Measurements from ENCODE around the gene KCNJ10.
A peak's percentile ranks its signal among the peaks of the same experiment; 100 is the strongest.

Gene KCNJ10

DNA sequence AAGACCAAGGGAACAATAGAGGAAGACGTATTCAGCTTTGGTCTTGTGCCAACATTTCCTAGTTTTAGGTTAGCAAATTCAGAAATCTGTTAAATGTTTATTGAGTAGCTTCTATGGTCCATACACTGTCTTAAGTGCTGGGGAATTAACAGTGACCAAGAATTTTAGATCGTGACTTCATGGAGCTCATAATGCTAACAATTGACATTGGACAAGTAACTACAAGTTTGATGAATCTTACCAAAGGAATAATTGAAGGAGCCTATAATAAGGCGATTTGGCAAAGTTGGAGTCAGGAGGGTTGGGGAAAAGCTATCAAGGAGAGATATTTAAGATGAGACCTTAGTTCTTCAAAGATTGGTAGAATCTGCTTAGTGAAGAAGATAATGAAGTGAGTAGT, 114.5 kb downstream of the KCNJ10 start:
- TF ChIP-seq, protein P1, sequence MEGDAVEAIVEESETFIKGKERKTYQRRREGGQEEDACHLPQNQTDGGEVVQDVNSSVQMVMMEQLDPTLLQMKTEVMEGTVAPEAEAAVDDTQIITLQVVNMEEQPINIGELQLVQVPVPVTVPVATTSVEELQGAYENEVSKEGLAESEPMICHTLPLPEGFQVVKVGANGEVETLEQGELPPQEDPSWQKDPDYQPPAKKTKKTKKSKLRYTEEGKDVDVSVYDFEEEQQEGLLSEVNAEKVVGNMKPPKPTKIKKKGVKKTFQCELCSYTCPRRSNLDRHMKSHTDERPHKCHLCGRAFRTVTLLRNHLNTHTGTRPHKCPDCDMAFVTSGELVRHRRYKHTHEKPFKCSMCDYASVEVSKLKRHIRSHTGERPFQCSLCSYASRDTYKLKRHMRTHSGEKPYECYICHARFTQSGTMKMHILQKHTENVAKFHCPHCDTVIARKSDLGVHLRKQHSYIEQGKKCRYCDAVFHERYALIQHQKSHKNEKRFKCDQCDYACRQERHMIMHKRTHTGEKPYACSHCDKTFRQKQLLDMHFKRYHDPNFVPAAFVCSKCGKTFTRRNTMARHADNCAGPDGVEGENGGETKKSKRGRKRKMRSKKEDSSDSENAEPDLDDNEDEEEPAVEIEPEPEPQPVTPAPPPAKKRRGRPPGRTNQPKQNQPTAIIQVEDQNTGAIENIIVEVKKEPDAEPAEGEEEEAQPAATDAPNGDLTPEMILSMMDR (conservative IDR thresholded peaks at IDR 0.05): no peak
- H3K27ac ChIP-seq: no peak overlapping the region

DNA sequence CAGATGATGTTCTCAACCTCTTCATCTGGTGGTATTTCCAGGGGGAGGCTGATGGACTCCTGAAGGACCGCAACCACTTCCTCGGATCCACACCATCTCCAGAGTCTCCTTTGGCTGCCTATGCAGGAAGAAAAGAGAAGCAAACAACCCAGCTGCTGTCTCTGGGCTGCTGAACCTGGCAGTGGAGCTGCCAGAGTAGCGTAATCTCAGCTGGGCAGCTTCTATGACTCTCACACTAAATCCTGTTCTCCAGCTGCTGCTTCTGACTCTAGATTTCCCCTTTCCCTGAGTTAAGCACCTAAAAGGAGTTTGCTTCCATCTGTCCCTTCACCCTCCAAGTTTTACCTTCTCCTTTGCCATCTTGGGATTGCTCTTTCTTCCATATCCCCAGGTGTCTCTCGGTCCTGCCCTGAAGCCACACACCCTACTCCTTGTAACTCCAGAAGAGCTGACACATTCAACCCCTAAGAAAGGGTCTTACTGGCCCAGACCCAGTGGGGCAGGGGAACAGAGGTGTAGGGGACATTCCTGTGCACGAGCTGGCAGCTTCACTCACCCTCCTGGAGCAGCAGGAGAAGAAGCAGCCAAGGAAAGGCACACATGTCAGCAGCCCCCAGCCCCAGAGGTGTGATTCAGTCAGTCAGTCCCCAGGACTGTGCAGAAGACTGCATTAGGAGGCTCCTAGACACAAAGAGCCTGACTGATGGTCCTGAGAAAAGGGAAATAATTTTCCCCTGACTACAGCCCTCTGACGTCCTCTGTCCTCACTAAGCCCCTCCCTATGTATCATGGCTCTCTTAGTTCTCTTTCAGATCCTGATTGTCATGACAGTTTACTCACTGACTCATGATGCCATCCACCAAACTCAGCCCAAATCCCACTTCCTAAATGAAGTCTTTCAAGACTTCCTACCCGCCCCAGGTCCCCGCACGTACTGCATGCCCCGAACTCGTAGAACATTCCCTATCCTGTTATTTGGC, 116.1 kb downstream of the KCNJ10 start, which contains the start of gene SLAMF9:
Gene SLAMF9 (minus strand): TSS at position 702 of the 980 bp plus-strand sequence. CDS start 100 bp downstream, at position 602.
- no peak within 1 kb of the TSS for H3K27ac ChIP-seq
- TF ChIP-seq, protein P1 (conservative IDR thresholded peaks at IDR 0.05): no peak

DNA sequence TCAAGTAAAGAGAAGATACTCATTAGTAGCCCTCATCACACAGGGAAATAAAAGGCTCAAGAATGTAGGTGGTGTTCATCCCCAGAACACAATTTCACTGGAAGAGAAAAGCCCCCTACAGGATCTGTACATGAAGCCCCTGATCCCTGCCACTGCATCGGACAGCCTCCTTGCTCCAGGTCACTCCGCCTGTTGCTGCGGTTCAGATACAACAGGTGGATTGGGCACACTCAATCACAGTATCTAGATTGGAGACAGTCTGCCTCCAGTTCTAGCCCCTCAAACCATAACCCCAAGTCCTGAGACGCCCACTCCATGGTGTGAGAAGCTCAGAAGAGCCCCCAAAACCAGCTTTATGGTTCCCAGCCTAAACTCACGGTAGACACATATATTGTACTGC, 117.0 kb downstream of the KCNJ10 start:
- H3K27ac ChIP-seq: no peak overlapping the region
- TF ChIP-seq, protein P1 (conservative IDR thresholded peaks at IDR 0.05): no peak

DNA sequence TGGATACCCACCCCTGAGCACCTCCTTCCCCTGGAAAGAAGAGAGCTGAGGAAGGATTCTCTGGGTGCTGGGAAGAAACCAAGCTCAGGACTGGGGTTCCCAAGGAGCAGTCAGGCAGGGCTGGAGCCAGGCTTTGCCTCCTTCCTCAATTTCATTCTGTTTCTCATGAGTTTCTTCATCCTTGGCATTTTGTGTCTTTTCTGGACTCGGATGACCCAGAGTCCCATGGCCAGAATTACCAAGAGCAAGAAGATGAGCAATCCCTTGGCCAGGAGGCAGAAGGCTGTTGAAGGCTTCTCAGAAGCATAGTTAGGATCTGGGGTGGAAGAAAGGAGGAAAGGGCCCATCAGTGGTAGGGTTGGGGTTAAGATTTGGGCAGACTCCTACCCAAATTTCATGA, 118.4 kb downstream of the KCNJ10 start:
- TF ChIP-seq, protein P1 (conservative IDR thresholded peaks at IDR 0.05): no peak
- no peak overlapping the region for H3K27ac ChIP-seq

DNA sequence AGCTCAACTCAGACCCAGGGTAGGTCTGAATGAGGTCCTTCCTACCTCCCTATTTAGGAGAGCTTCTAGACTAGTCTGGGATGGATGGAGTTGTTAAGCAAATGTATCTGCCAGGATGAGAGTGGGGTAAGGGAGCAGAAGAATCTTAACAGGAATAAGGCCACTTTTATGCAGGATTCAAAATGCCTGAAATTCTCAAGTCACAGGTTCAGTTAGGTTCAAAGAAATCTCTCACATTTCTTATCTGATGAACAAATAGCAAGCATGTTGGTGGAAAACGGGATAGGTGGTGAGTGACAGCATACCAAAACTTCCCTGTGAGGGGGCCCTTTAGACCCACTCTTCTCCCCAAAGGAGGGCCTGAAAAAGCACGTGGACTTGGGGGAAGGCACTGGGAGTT, 118.9 kb downstream of the KCNJ10 start:
- TF ChIP-seq, protein P1 (conservative IDR thresholded peaks at IDR 0.05): no peak
- no peak overlapping the region for H3K27ac ChIP-seq

DNA sequence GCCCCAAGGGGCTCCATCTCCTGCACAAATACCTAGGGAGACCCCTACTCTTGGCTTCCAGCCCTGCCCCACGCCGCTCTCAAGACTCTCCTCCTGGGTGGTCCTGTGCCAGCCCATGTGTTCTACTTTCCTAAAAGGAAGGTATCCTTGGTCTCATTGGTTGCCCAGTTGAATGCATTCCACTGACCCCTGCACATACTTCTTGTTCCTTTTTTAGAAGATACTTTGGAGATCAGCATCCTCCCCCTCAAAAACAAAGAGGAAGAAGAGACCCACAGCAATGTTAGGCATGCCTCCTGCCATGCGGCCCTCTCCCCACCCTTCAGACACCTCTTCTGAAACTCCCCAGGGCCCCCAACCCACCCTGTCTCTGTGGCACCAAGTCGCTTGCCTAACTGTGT, 120.0 kb downstream of the KCNJ10 start:
- TF ChIP-seq, protein P1 (conservative IDR thresholded peaks at IDR 0.05): no peak
- H3K27ac ChIP-seq: no peak overlapping the region

DNA sequence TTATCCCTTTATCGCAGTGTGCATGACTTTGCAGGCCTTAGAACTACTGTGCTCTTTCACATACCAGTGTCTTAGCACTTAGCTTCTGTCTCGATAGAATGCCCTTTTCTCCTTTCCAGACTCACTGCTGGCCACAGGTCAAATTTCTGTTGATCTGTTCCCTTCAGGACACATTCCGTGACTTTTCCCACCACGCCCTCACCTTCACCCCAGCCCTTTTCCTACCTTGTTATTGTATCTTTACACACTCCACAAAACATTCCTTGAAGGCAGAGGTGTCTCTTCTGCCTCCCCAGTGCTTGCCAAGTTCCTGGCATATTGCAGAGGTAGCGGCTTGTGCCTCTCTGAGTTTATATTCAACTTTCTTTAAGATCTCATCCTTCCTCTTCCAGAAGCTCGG, 120.8 kb downstream of the KCNJ10 start:
- peak overlapping the region; percentile 19; the same call in 1 of the 2 replicates for H3K27ac ChIP-seq
- TF ChIP-seq, protein P1 (conservative IDR thresholded peaks at IDR 0.05): no peak

Data from VCaP (cell line).